Upper lobe of left lung (tissue), 6 donors: ENCODE data around the gene MRAP. TPM values are rescaled to one million over a fixed set of nuclear protein-coding genes. Genes with fewer than 3 reads are reported as not detected.
A peak's percentile ranks its signal among the peaks of the same experiment; 100 is the strongest.

Experiments used
- ATAC-seq, 2 donors: fragments of 200-7000 bp; cut with Tn5 transposase; one replicate each; pipeline ENCODE4 v1.9.1; 2022; ENCODE audit warnings: mild to moderate bottlenecking in 2 of 2, moderate library complexity in 2 of 2; ENCODE audit not compliant: low FRiP score in 2 of 2
- DNase-seq, 2 donors: peaks; one replicate each; pipeline ENCODE4 v3.0.0-alpha.2; 2019 to 2020
- H3K27ac ChIP-seq, 4 donors: fragments of 200-600 bp; sonication (generic); one replicate each; pipeline ENCODE4 v1.5.1; 2016 to 2019
- H3K27me3 ChIP-seq, 4 donors: fragments of 200-600 bp; sonication (generic); one replicate each; pipeline ENCODE4 v1.5.1; 2017 to 2019
- H3K36me3 ChIP-seq, 4 donors: fragments of 200-600 bp; sonication (generic); one replicate each; pipeline ENCODE4 v1.5.1; 2016 to 2019
- H3K4me1 ChIP-seq, 4 donors: fragments of 200-600 bp; sonication (generic); one replicate each; pipeline ENCODE4 v1.5.1; 2018 to 2019
- H3K4me3 ChIP-seq, 4 donors: fragments of 200-600 bp; sonication (generic); one replicate each; pipeline ENCODE4 v1.5.1; 2017 to 2019; ENCODE audit warnings: mild to moderate bottlenecking in 2 of 4, moderate library complexity in 1 of 4
- H3K9me3 ChIP-seq, 4 donors: fragments of 200-600 bp; sonication (generic); one replicate each; pipeline ENCODE4 v1.5.1; 2018 to 2019
- CTCF ChIP-seq, 6 experiments: fragments of 450-650 bp in 4 of 6; fragments of 200-600 bp in 2 of 6; sonication (generic) in 2 of 6; IDR thresholded peaks; one replicate each; pipeline ENCODE4 v1.5.1; 2016 to 2019; ENCODE audit warnings: antibody characterized with exemption in 6 of 6
- EP300 ChIP-seq, 4 donors: sonication (generic); formaldehyde crosslinking; IDR thresholded peaks; one replicate each; pipeline ENCODE4 v1.5.1; 2017; ENCODE audit warnings: antibody characterized with exemption in 4 of 4, control low read depth in 2 of 4
- POLR2A ChIP-seq, 4 donors: fragments of 450-650 bp; IDR thresholded peaks; one replicate each; pipeline ENCODE4 v1.5.1; 2016 to 2017; ENCODE audit warnings: antibody characterized with exemption in 4 of 4, mild to moderate bottlenecking in 2 of 4
- POLR2AphosphoS5 ChIP-seq, 2 donors: sonication (generic); formaldehyde crosslinking; IDR thresholded peaks; one replicate each; pipeline ENCODE4 v1.5.1; 2017; ENCODE audit warnings: antibody characterized with exemption in 2 of 2
- WGBS, 2 donors: methylation state at CpG; one replicate each; pipeline ENCODE4 v1.1.5; 2017 to 2018; 5-methylcytosine and 5-hydroxymethylcytosine counted together
- total RNA-seq, 6 donors: library from RNA; depleted of rRNA in 4 of 6; stranded (reverse); fragments of >200 nt in 4 of 6; gene quantifications; one replicate each; pipeline versions ENCODE4 v1.1.0 to v1.2.1, GENCODE V29; 2016 to 2021
- donor health status: DM: no; HTN: no; CAD: no; lungs with moderate emphysema.
- donor health status: DM: no; HTN: yes; CAD: no; lungs with severe emphysema.

Gene MRAP
- total RNA-seq, 6 donors from 2014 or later, result 0.46 to 2.3 (median 0.54) TPM; not detected in 3

GRCh38 chr21:32356874-32357395 is 58.3 kb downstream of the MRAP start:
- Histone ChIP-seq H3K27ac (no peak overlapping the region), H3K9me3 (no peaks in the 10 kb centered on the region), H3K36me3 (peaks cover 12 to 98% (median 89%) of the 10 kb centered on the region in 4 donors), H3K4me3 (no peak overlapping the region), H3K4me1 (no peaks in the 10 kb centered on the region), H3K27me3 (no peaks in the 10 kb centered on the region)
- ATAC-seq (no peak), DNase-seq (no peak)
- WGBS, 2 donors, result 92 to 96% methylated on average over 1 of the region's 1 CpG
- TF ChIP-seq CTCF (IDR thresholded peaks at IDR 0.05) (no peak), EP300 (IDR thresholded peaks at IDR 0.05) (no peak), POLR2A (IDR thresholded peaks at IDR 0.05) (no peak), POLR2AphosphoS5 (IDR thresholded peaks at IDR 0.05) (no peak)

GRCh38 chr21:32359719-32360260 is 61.1 kb downstream of the MRAP start:
- Histone ChIP-seq H3K27ac (no peak overlapping the region), H3K4me1 (no peaks in the 10 kb centered on the region), H3K36me3 (peaks cover 19 to 98% (median 83%) of the 10 kb centered on the region in 4 donors), H3K9me3 (no peaks in the 10 kb centered on the region), H3K27me3 (no peaks in the 10 kb centered on the region), H3K4me3 (no peak overlapping the region)
- DNase-seq (no peak), ATAC-seq (no peak)
- TF ChIP-seq POLR2AphosphoS5 (IDR thresholded peaks at IDR 0.05) (no peak), CTCF (IDR thresholded peaks at IDR 0.05) (peak in 1 of 6 experiments; percentile 25)
- 75 to 77% methylated on average over 7 of the region's 7 CpGs for WGBS, 2 donors

GRCh38 chr21:32360401-32360975 is 61.8 kb downstream of the MRAP start:
- WGBS, 2 donors, result 90 to 92% methylated on average over 5 of the region's 5 CpGs
- H3K4me3 ChIP-seq, result no peak overlapping the region
- no peaks in the 10 kb centered on the region for H3K9me3 ChIP-seq
- no peaks in the 10 kb centered on the region for H3K4me1 ChIP-seq
- no peaks in the 10 kb centered on the region for H3K27me3 ChIP-seq
- no peak for TF ChIP-seq POLR2AphosphoS5 (IDR thresholded peaks at IDR 0.05)
- no peak for TF ChIP-seq POLR2A (IDR thresholded peaks at IDR 0.05)
- TF ChIP-seq CTCF (IDR thresholded peaks at IDR 0.05), result no peak
- no peak for TF ChIP-seq EP300 (IDR thresholded peaks at IDR 0.05)
- peaks cover 19 to 98% (median 79%) of the 10 kb centered on the region in 4 donors for H3K36me3 ChIP-seq
- DNase-seq (no peak), ATAC-seq (no peak)
- no peak overlapping the region for H3K27ac ChIP-seq

Other genes with a start within 250 kb of the MRAP start
- 1 to 10 TPM in 5 of 6 donors, not detected in 1; 3.3 to 7.8 (median 5.4) TPM for gene MIS18A, start 19.8 kb upstream of the MRAP start, total RNA-seq
- gene URB1, start 94.2 kb downstream of the MRAP start, total RNA-seq, result 10 to 100 TPM in 5 of 6 donors, 1 to 10 TPM in 1; 9.3 to 23.0 (median 14.1) TPM
- gene EVA1C, start 113.9 kb downstream of the MRAP start, total RNA-seq, result 10 to 100 TPM; 40.2 to 75.6 (median 55.7) TPM